Motor neuron (in vitro differentiated cells): ENCODE measurements around the gene CCDC59. TPM values are rescaled to one million over a fixed set of nuclear protein-coding genes. Genes with fewer than 3 reads are reported as not detected.

Experiments
- ATAC-seq, 8 experiments: fragments of 200-7000 bp; cut with Tn5 transposase; replicated peaks in 6 of 8; 2 replicates each; pipeline ENCODE4 v1.8.0; 2021; ENCODE audit warnings: mild to moderate bottlenecking in 8 of 8, moderate library complexity in 8 of 8
- H3K27ac ChIP-seq, 2 donors: fragments of 250-450 bp; sonication (Bioruptor Pico); 2 replicates each; pipeline ENCODE4 v1.9.0; 2021; ENCODE audit warnings: antibody characterized with exemption in 2 of 2, mild to moderate bottlenecking in 2 of 2, moderate library complexity in 1 of 2
- H3K4me1 ChIP-seq, 2 donors: fragments of 250-450 bp; sonication (Bioruptor Pico); replicated peaks in 1 of 2; 2 replicates each; pipeline ENCODE4 v1.6.1; 2021; ENCODE audit warnings: antibody characterized with exemption in 2 of 2, mild to moderate bottlenecking in 2 of 2, moderate library complexity in 1 of 2
- H3K4me3 ChIP-seq, 5 donors: fragments of 250-450 bp; sonication (Bioruptor Pico); 2 replicates each; pipeline ENCODE4 v1.9.0; 2021; ENCODE audit warnings: antibody characterized with exemption in 5 of 5, mild to moderate bottlenecking in 5 of 5, moderate library complexity in 4 of 5
- WGBS, 10 experiments: fragments of 450-650 bp; shearing (Covaris generic); methylation state at CpG; one replicate each; pipeline ENCODE4 v1.0.0; 2022; 5-methylcytosine and 5-hydroxymethylcytosine counted together
- in situ Hi-C, 9 experiments: fragments of 400-800 bp; cut with MboI; loops; one replicate each; pipeline ENCODE4 v1.15.0; 2021; ENCODE audit warnings: low sequenced_read_pairs in 9 of 9, low pct_unique_long_range_greater_than_20kb in 2 of 9; ENCODE audit not compliant: unreplicated experiment in 9 of 9
- total RNA-seq, 8 experiments: library from RNA; unstranded; fragments of 300-600 nt; gene quantifications; 2 replicates each; pipeline versions ENCODE4 v1.2.3 to v1.2.4, GENCODE V29; 2022

Gene CCDC59
- total RNA-seq, 8 experiments from 2014 or later, result 51.5 to 82.0 (median 68.5) TPM

DNA sequence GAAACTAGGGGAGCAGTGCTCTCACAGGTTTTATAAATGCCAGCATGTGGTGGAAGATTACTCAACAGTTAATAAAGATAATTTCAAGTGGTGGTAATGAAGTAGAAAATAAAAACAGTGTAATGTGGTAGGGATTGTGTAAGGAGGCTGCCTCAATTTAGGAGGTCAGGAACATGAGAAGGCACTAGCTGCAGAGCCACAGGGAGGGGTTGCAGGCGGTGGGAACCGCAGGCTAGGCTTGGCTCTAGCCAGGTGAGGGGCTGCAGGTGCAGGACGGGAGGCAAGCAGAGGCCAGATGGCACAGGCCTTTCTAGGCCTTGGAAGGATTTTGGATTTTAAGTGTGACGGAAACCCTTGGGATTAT is 910 bp upstream of the CCDC59 start:
- peak overlapping the region; percentile 55 to 98 (median 76) for H3K4me3 ChIP-seq
- peaks cover 10 to 15% of the 10 kb centered on the region in 2 donors for H3K4me1 ChIP-seq
- ATAC-seq, result peak; percentile 4 to 13 (median 8)
- WGBS, 10 experiments, result 0 to 37% (median 0%) methylated on average over 1 to 4 of the region's 4 CpGs; no CpG with 5 or more reads in 2 of the 10 experiments
- peak overlapping the region in 1 of 2 donors; percentile 99 for H3K27ac ChIP-seq
- in situ Hi-C loops, result no loop called here

DNA sequence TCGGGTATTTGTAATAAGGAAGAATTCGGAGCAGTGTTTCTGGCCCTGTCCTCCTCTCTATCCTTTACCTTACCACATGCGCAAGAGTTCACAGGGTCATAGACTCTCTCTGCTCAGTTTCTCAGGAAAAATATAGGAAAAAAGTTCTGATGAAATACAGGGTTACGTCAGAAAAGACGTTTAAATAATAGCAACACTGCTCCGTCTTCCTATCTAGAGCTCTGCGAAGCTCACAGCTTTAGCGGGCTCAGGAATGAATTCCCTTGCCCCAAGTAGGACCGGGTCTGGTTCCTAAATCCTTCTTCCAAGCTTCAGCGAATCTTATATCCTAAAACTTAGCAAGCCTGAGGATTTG is 365 bp downstream of the CCDC59 start:
- WGBS, 10 experiments, result 0 to 2% (median 0%) methylated on average over 4 to 10 of the region's 10 CpGs
- Histone ChIP-seq H3K27ac (peak overlapping the region; percentile 96 to 99), H3K4me1 (peaks cover 10 to 15% of the 10 kb centered on the region in 2 donors), H3K4me3 (peak overlapping the region; percentile 55 to 98 (median 76))
- in situ Hi-C loops, result no loop called here
- ATAC-seq, result no peak

DNA sequence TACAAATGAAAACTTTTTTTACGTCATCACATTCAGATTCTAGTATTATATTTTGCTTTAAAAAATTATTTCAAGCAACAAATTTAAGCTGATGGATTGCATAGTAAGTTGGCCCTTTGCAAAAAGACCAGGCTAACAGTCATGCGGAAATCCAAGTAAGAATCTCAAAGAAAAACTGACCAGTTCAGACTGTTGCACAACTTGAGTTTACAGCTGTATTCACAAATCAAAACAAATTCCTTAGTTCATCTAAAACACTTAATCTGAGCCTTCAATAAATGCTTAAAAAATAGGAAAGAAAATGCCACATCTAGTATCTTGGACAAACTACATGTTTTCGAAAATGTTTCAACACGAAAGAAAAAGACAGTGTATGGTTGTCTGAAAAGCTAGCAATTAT is 847 bp downstream of the CCDC59 start:
- in situ Hi-C loops, result no loop called here
- Histone ChIP-seq H3K4me3 (peak overlapping the region; percentile 55 to 98 (median 76)), H3K27ac (peak overlapping the region in 1 of 2 donors; percentile 99), H3K4me1 (peaks cover 10 to 15% of the 10 kb centered on the region in 2 donors)
- WGBS, 10 experiments, result 14 to 58% (median 45%) methylated on average over 2 to 4 of the region's 4 CpGs
- ATAC-seq, result no peak

DNA sequence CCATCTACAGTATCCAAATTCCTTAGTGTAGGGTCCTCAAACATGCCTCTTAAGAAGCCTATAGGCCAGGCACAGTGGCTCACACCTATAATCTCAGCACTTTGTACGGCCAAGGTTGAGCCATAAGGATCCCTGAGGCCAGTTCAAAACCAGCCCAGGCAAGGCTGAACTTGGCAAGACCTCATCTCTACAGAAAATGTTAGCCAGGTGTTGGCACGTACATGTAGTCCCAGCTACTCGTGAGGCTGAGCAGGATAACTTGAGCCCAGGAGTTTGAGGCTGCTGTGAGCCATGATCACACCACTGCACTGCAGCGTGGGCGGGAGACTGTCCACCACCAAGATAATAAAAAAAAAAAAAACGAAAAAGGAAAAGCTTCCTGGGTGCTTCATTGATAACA is 6.8 kb downstream of the CCDC59 start:
- 78 to 100% (median 95%) methylated on average over 1 to 6 of the region's 6 CpGs; no CpG with 5 or more reads in 2 of the 10 experiments for WGBS, 10 experiments
- no peak for ATAC-seq
- H3K4me1 ChIP-seq, result peaks cover 4 to 5% of the 10 kb centered on the region in 2 donors
- in situ Hi-C loops, result no loop called here
- no peak overlapping the region for H3K4me3 ChIP-seq
- H3K27ac ChIP-seq, result no peak overlapping the region

DNA sequence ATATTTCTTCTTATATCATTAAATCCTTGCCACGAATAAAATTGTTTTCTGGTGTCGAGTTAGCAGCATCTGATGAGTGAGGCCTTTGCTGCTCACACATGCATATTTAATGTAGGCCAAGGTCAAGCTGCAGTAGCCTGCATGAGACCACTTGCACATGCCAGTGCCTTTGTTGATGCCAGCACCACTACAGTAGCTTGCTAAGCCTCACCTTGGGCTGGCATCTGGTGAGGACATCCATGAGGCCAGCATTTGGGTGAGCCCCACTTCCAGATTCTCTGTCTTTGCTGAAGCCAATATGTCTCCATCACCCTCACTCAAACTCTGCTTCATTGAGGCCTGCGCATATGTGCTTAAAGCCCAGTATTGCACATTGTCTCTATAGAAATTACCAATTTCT is 8.0 kb downstream of the CCDC59 start:
- Histone ChIP-seq H3K27ac (no peak overlapping the region), H3K4me3 (no peak overlapping the region), H3K4me1 (no peaks in the 10 kb centered on the region)
- in situ Hi-C loops, result no loop called here
- WGBS, 10 experiments, result 43 to 97% (median 83%) methylated on average over 1 to 3 of the region's 3 CpGs; no CpG with 5 or more reads in 1 of the 10 experiments
- peak in 1 of 8 experiments; percentile 13 for ATAC-seq

DNA sequence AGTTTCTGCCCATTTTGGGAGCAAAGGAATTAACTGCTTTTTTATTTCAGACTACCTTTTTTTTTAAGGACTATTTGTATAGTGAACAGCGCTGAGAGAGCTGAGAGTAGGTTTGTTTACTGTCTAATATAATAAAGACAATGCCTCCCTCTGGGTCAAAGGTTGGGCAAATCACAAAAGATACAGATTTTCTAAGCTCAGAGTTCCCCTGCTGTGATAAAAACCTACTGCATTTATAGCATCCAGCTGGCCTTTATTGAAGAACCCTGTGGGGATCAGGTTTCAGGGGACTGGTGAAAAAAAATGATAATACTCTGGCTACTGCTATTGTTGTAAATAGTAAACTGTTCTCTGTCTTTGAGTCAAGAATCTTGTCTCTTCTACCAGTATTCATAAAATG is 28.7 kb downstream of the CCDC59 start:
- in situ Hi-C loops, result loop anchor here in 8 of 9 experiments (10.0 to 25.0 kb wide), 2 partner anchors 685 to 692 kb away; no protein-coding TSS in a partner anchor
- WGBS, 10 experiments, result 0 to 17% (median 0%) methylated on average over 1 of the region's 1 CpG; no CpG with 5 or more reads in 4 of the 10 experiments
- peak in 3 of 8 experiments; percentile 32 to 60 (median 38) for ATAC-seq

DNA sequence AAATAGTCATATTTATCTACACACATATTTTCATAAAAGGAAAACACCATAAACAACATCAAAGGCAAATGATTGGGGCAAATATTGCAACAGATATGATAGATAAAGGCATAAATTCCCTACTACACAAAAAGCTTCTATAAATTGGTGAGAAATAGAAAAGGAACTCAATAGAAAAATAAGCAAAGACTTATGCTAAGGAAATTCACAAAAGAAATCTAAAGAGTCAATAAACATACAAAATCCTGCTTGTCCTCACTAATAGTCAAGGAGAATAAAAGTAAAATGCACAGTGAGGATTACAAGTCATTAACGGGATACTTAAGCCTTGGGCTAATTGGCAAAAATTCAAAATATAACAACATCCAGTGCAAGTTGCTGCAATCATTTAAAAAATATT is 30.3 kb downstream of the CCDC59 start:
- no peak overlapping the region for H3K4me3 ChIP-seq
- 8 to 100% (median 83%) methylated on average over 1 of the region's 1 CpG; no CpG with 5 or more reads in 2 of the 10 experiments for WGBS, 10 experiments
- in situ Hi-C loops, result loop anchor here in 8 of 9 experiments (10.0 to 25.0 kb wide), 2 partner anchors 683 to 691 kb away; no protein-coding TSS in a partner anchor
- ATAC-seq, result no peak
- H3K4me1 ChIP-seq, result peaks cover 3 to 5% of the 10 kb centered on the region in 2 donors
- no peak overlapping the region for H3K27ac ChIP-seq

More for the DNA sequence above, 28.7 kb downstream of the CCDC59 start:
- no peak overlapping the region for H3K27ac ChIP-seq
- H3K4me3 ChIP-seq, result no peak overlapping the region
- peaks cover 3 to 5% of the 10 kb centered on the region in 2 donors for H3K4me1 ChIP-seq

DNA sequence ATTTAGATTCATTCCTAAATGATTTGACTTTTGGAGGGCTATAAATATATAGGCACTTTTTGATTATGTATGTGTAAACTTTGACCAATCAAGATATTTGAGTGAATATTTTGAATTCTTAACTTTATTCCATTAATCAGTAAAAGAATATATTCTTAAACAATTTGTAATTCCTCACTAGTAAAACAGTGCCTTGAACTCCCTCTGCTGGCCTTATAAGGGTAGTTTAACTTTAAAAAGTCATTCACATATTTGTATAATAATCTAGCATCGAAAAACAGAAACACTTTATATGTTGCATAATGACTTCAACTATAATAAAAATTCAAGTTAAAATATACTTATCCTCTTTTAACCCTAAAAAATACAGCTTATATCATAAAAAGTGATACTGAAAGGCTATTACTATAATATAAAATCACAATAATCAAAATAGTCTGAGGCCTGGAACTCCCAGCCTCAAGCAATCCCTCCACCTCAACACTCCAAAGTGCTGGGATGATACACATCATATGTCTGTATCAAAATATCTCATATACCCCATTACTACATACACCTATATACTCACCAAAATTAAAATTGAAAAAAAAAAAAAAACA is 31.2 kb downstream of the CCDC59 start:
- WGBS, 10 experiments, result 0 to 45% (median 8%) methylated on average over 1 of the region's 1 CpG; no CpG with 5 or more reads in 3 of the 10 experiments
- no peak overlapping the region for H3K4me3 ChIP-seq
- H3K27ac ChIP-seq, result no peak overlapping the region
- in situ Hi-C loops, result loop anchor here in 8 of 9 experiments (10.0 to 25.0 kb wide), 2 partner anchors 682 to 690 kb away; no protein-coding TSS in a partner anchor
- no peak for ATAC-seq
- H3K4me1 ChIP-seq, result peaks cover 3 to 5% of the 10 kb centered on the region in 2 donors

DNA sequence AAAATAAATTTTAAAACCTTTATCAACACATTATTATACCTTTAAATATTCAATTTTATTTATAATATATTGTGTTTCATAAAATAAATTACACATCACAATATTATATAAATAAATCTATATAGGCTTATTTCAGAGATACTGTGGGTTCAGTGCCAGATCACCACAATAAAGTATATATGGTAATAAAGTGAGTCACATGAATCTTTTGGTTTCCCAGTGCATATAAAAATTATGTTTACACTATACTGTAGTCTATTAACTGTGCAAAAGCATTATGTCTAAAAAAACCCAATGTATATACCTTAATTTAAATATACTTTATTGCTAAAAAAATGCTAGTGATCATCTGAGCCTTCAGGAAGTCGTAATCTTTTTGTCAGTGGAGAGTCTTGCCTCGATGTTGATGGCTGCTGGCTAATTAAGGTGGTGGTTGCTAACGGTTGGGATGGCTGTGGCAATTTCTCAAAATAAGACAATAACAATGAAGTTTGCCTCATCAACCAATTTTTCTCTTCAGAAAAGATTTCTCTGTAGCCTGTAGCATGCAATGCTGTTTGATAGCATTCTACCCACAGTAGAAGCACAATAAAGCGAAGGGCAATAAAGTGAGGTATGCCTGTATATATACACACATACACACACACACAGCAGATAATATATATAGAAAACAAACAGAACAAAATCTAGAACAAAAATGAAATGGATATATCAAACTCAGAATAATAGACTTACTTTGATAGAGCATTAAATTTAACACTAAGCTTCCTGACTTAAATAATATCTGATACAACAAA is 32.4 kb downstream of the CCDC59 start:
- in situ Hi-C loops, result loop anchor here in 8 of 9 experiments (10.0 to 25.0 kb wide), 2 partner anchors 681 to 688 kb away; no protein-coding TSS in a partner anchor
- no peak overlapping the region for H3K4me3 ChIP-seq
- ATAC-seq, result no peak
- H3K27ac ChIP-seq, result no peak overlapping the region
- 17 to 100% (median 85%) methylated on average over 1 to 4 of the region's 4 CpGs for WGBS, 10 experiments
- peaks cover 3 to 5% of the 10 kb centered on the region in 2 donors for H3K4me1 ChIP-seq

DNA sequence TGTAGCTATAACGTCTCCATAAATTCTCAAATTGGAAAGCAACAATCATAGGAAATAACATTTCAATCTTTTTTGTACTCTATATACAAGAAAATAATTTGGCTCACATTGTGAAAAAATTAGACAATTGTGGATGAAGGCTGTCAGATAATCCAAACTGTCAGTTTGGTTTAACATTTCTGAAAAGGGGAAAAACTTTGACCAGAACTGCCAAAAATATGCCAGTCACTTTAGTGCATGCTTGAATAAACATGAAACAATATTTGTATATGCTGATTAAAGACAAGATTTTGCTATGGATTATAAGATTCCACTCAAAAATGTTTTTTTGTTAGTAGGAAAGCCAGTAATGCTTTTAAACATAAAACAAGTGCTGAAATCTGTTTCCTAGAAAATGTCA is 38.9 kb downstream of the CCDC59 start:
- Histone ChIP-seq H3K4me1 (no peaks in the 10 kb centered on the region), H3K4me3 (no peak overlapping the region), H3K27ac (no peak overlapping the region)
- 0 to 100% (median 88%) methylated on average over 1 of the region's 1 CpG; no CpG with 5 or more reads in 3 of the 10 experiments for WGBS, 10 experiments
- in situ Hi-C loops, result no loop called here
- no peak for ATAC-seq

DNA sequence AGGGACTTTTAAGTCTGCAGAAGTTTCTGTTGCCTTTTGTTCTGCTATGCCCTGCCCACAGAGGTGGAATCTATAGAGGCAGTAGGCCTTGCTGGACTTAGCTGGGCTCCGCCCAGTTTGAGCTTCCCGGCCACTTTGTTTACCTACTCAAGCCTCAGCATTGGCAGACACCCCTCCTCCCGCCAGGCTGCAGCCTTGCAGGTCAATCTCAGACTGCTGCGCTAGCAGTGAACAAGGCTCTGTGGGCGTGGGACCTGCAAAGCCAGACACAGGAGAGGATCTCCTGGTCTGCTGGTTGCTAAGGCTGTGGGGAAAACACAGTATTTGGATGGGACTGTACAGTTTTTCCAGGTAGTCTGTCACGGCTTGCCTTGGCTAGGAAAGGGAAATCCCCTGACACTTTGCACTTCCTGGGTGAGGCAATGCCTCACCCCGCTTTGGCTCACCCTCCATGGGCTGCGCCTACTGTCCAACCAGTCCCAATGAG is 43.7 kb downstream of the CCDC59 start:
- Histone ChIP-seq H3K4me1 (no peaks in the 10 kb centered on the region), H3K4me3 (no peak overlapping the region), H3K27ac (no peak overlapping the region)
- ATAC-seq, result peak in 5 of 8 experiments; percentile 44 to 97 (median 65)
- in situ Hi-C loops, result no loop called here
- WGBS, 10 experiments, result 0 to 76% (median 31%) methylated on average over 1 to 8 of the region's 8 CpGs; no CpG with 5 or more reads in 1 of the 10 experiments
